Fibroblast of gingiva (primary cell): ENCODE data around the gene PDSS2.
"Not testable (repeated sequence)": the region's sequence is repeated elsewhere in the genome, so short reads cannot be mapped to it uniquely, and the experiment has no call there.

Experiments
- DNase-seq: peaks from one replicate; pipeline ENCODE4 v3.0.0-alpha.2; 2011; ENCODE audit warnings: low read depth

Gene PDSS2

GRCh38 chr6:107216197-107216933 is 243.0 kb downstream of the PDSS2 start:
- no peak for DNase-seq

DNA sequence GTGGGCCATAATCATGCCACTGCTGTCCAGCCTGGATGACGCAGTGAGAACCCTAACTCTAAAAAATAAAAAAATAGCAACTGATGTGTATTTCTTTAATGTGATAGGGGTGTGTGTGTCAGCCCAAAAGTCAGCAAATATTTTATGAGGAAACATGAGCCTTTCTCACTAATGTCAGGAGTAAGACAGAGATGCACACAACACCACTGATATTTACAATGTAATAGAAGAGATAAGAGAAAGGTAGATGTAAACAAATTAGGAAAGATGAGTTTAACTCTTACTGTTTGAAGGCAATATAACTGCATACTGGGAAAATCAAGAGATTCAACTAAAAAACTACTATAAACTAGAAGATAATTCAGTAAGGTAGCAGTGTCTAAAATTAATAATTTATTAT is 244.0 kb downstream of the PDSS2 start:
- DNase-seq = no peak

DNA sequence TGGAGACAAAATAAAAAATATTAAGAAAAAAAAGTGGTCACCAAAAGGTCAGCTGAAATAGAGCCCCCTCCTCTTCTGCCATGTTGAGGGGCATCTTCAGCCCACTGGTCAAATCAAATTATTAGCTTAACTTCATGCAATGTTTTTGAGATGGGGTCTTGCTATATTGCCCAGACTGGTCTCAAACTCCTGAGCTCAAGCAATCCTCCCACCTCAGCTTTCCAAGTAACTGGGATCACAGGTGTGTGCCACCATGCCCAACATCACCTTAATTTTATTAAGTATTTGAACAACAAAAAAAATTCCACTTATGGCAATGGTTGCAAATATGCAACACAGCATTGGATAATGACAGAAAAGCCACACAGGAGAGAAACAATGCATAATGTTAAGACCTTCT is 244.7 kb downstream of the PDSS2 start:
- DNase-seq = no peak

DNA sequence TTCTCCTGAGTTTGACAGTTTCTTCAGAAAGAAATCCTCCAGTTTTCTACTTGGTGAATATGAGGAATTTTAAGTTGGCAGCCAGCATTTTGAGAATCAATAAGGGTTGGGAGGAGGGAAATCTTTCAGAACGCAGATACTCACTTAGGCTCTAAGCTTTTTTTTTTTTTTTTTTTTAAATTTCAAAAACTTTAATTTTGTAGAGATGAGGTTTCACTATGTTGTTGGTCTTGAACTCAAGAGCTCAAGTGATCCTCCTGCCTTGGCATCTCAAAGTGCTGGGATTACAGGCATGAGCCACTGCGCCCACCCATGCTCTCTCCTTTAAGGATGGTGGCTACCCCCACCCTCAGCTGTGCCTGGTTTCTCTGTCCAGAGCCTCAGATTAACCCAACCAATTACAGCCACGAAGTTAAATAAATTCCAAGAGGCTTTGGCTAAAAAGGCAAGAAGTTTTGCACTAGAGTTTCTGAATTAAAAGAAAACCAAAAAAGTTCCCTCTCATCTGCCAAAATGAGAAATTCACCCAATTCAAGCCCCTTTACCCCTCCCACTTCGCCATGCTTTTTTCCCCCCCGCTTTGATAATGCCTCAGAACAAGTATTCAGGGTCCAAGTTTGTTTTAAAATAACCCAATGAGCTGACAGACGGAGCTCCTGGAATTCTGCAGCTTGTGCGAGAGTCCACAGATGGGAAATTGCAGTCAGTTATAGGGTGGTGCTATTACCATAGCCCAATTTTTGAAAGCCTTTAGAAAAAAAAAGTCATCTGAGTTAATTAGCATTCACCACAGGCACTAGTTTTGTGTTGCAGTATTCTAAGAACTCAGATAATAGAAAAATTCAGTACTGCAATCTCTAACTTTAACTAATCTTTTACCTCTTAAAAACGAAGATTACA is 249.7 kb downstream of the PDSS2 start:
- no peak for DNase-seq

DNA sequence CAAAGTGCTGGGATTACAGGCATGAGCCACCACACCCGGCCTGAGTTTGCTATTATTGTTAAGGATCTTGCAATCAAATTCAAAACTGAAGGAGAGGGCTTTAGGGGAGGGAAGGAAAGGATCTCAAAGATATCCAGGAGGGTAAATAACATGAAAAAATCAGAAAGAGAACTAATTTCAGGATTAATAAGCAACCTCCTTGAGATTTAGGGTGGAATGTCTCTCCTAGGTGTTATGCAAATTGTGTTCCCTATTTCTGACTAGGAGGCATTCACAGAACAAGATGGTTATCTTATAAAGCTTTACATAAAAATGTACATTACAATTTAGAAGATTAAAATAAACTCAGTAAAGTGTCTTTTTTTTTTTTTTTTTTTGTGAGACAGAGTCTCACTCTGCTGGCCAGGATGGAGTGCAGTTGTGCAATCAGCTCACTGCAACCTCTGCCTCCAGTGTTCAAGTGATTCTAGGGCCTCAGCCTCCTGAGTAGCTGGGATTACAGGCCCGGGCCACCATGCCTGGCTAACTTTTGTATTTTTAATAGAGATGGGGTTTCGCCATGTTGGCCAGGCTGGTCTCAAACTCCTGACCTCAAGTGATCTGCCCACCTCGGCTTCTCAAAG is 252.0 kb downstream of the PDSS2 start:
- DNase-seq = no peak

GRCh38 chr6:107205058-107205998 is 254.0 kb downstream of the PDSS2 start:
- no peak for DNase-seq

DNA sequence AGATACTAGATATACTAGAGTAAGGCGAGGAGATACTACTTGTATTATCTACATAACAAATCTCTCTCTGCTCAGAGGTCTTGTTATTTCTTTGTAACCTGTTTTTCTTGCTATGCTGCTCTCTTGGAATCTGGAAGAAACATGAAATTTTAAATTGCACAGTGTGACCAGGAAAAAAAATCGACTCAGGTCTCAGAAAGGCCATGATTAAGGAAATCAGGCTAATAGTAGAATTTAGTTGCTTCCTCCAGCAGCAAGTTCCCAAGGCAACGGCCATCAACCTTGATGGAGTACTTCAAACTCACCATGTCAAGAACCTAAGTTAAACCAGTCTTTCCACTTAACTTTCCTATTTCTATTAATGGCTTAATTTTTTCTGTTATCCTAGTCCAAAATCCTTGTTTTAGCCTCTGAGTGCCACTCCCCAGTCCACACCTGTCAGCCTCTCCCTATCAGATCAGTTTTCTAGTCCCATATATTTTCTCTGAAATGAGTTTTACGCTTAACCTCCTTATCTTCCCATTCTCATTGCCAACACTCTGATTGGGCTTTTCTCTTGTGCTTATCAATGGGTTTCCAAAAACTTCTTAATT is 256.4 kb downstream of the PDSS2 start:
- DNase-seq = no peak

DNA sequence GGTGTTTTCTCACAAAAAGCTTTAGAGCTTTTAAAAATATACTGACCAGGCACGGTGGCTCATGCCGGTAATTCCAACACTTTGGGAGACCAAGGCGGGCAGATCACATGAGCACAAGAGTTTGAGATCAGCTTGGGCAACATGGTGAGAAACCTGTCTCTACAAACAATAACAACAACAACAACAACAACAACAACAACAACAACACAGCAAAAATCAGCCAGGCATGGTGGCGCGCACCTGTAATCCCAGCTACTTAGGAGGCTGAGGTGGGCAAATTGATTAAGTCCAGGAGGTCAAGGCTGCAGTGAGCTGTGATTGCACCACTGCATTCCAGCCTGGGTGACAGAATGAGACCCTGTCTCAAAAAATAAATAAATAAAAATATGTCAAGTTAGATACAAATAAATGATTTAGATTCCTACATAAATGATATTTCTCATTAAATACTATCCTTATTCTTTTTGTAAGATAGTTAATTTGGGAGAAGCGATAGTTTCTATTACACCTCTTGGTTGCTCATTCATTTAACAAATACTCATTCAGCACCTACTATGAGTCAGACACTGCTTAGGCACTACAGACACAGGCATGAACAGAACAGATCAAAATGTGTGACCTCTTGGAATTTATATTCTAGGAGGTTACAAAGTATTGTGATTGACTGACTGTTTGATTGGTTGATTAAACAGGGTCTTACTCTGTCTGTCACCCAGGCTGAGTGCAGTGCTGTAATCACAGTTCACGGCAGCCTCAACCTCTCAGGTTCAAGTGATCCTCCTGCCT is 260.5 kb downstream of the PDSS2 start:
- DNase-seq = no peak

GRCh38 chr6:107196152-107196551 is 263.2 kb downstream of the PDSS2 start:
- no peak for DNase-seq

GRCh38 chr6:107194723-107195122 is 264.6 kb downstream of the PDSS2 start:
- not testable (repeated sequence) for DNase-seq

- DNase-seq = no peak
These were observed 266.5 kb downstream of the PDSS2 start for GRCh38 chr6:107192830-107193229.

GRCh38 chr6:107187630-107188029 is 271.7 kb downstream of the PDSS2 start:
- DNase-seq = no peak

DNA sequence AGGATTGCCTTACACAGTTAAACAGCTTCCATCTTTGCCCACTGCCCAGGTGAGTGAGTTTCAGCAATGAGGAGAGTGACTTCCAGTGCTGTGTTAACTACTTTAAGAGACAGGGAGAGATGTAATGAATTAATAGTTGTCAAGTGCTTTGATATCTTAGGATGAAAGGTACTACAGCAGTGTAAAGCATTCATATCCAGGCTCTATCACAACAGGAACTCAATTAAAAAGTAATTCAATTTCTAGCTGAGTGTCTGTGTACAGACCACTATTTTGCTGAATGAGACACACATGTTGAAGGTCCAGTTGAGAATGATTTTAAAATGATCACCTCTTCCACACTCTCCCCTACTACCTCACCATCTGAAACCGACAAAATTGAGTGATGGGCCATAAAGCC is 273.3 kb downstream of the PDSS2 start:
- DNase-seq = no peak

- peak; percentile 7 for DNase-seq
These were observed 273.9 kb downstream of the PDSS2 start for GRCh38 chr6:107185391-107185970.

- no peak for DNase-seq
These were observed 274.9 kb downstream of the PDSS2 start for GRCh38 chr6:107184435-107184834.

DNA sequence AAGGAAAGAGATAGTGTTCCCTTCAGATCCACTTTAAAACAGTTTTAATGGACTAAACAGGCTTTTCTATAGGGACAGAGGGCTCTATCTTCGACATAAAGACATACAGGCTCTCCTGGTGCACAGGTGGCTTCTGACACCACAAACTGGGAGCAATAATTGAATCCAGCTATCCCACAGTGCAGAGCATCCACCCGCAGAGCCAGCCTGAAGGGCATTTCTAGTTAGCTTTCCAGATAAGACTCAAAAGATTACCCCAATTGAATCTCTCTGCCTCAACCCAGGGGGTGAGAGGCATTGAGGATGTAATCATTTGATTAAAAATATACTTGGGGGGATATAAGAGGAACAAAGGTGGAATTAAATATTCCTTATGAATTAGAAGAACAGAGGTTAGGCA is 279.3 kb downstream of the PDSS2 start:
- DNase-seq = no peak

GRCh38 chr6:107179004-107179403 is 280.4 kb downstream of the PDSS2 start:
- DNase-seq = peak; percentile 13

GRCh38 chr6:107173779-107174178 is 285.6 kb downstream of the PDSS2 start:
- no peak for DNase-seq

- no peak for DNase-seq
These were observed 287.9 kb downstream of the PDSS2 start for GRCh38 chr6:107171513-107171912.

GRCh38 chr6:107164299-107164698 is 295.1 kb downstream of the PDSS2 start:
- not testable (repeated sequence) for DNase-seq
